GM20431 (cell line): ENCODE data around the gene MVB12A.

Experiments used
- in situ Hi-C: fragments of 300-500 bp; cut with MseI, MboI; formaldehyde crosslinking; loops from one replicate; pipeline ENCODE4 v1.15.0; 2020; ENCODE audit warnings: low sequenced_read_pairs; ENCODE audit not compliant: unreplicated experiment

Gene MVB12A

DNA sequence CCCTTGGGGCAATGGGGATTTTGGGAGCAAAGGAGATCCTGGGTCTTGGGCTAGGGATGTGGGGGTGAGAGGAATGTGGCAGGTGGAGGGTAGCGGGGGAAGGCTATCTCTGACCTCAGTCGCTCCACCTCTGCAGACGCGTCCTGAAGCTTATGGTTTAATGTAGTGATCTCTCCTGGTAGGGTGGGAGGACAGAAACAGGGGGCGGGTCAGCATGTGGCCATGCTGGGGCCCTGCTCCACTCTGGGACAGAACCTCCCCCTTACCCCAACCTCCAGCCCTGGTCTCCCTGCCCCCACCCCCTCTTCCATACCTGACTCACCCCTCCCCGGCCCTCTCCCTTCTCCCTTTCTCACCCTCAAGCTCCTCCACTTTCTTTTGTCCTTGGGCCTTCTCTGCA lies 15.8 kb upstream of the MVB12A start:
- in situ Hi-C loops: no loop called here

DNA sequence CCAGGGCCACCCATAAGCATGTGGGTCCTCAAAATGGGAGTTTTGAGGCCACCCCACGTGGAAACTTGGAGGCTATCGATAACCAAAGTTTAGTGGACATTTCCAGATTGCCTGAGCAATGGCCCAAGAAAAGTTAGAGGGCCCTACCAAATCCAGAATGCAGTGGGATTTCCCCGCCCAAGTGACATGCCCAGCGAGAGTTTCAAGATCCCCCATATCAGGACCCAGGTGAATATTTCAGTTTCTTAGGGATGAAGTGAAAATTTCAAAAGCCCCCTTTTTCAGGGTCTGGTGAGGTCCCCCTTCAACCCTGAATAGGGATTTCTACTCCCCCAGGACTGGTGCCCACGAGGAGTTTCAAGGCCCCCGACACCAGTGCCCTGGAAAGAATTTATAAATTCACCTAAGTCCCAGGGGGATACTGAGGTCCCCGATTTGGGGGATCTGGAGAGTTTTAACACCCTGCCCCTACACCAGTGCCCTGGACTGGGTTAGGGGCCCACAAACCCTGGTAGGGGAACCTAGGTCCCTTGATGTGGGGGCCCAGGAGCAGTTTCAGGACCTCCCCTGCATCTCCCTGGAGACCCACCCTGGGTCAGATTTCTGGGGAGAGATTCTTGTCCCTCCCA lies 15.1 kb upstream of the MVB12A start:
- in situ Hi-C loops: no loop called here

DNA sequence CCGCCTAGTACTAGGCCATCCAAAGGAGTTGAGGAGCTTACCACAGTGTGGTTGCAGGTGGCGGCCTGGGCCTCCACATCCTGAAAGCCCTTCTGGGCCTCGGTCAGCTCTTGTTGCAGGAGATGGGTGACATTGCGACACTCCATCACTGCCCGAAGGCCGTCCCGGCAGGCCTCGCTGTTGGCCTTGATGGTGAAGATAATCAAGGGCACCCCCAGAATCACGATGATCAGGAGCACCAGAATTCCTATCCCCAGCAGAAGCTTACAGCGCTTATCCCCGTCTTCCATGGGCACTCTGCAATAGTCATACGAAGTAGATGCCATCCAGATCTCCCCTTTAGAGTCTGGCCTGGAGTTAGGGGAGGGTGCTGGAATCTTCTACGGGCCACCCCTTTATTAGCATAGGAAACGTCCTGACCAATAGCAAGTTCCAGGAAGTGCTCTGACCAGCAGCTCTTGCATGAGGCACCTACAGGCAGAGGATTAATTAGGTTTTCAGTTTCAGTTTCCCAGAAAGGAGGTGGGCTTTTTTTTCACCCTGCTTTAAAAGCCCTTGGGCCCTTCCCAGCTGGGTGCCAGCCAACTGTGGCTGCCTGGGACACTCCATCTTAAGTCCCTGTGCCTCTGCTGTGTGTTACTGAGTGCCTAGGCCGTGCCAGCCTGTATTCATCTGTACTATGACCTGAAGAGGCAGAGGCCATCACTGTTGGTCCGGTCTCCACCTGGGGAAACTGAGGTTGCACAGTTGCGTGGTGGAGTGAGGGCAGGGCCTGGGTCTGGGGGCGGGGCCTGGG lies 14.4 kb upstream of the MVB12A start, which contains the start of gene BST2:
BST2 (minus strand) TSS at position 381 of the 796 bp plus-strand sequence; CDS start at position 326, 55 bp downstream.
- in situ Hi-C loops: no loop called here

DNA sequence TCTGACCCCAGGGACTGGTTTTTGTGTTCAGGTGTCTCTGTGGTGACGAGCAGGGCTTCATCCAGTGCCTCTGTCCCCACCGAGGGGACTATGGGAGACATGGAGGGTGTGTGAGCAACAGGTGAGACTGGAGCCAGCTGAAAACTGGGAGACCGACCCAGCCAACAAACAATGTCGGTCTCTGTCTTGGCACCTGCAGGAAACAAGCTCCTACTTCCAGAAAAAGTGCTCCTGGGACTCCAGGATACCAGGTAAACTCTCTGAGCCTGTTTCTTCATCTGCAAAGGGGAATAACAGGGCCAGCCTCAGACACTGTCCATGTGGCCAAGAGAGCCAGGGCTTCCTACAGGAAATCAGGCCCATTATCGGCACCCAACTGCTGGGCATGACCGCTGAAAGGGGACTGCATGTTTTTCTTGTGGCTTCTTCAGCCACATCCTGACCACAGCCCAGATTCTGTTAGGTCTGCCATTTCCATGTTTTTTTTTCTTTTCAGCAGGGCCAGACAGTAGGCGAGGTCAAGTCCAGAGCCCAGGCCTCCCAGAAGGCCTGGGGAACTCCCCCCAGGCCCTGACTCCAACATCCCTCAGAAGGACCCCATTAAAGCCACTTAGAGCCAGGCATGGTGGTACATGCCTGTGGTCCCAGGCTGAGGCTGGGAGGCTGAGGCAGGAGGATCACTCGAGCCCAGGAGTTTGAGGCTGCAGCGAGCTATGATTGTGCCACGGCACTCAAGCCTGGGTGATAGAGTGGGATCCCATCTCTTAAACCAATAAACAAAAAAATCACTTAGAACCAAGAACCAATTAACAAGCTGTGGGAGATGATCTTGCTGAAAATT lies 13.6 kb upstream of the MVB12A start:
- in situ Hi-C loops: no loop called here

DNA sequence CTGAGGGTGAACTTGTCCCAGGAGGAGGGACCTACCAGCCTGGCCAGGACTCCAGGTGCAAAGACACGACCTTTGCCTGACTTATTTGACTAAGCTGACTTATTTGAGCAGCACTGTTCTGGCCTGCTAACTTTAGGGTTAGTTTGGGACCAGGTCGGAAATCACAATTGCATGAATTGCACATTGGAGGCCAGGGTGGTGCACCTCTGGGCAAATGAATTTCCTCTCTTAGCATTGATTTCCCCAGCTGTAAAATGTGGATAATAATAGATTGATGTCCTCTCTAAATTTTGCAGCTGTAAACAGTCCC lies 13.0 kb upstream of the MVB12A start:
- in situ Hi-C loops: no loop called here

DNA sequence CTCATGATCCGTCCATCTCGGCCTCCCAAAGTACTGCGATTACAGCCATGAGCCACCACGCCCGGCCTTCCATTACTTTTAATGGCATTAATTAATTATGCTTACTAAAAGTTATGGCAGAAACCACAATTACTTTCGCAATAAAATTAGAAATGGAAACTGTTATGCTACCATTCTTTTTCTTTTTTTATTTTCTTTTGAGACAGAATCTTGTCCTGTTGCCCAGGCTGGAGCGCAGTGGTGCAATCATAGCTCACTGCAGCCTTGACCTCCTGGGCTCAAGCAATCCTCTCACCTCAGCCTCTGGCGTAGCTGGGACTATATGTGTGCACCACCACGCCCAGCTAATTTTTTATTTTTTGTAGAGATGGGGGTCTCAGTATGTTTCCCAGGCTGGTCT lies 9.9 kb upstream of the MVB12A start:
- in situ Hi-C loops: no loop called here

DNA sequence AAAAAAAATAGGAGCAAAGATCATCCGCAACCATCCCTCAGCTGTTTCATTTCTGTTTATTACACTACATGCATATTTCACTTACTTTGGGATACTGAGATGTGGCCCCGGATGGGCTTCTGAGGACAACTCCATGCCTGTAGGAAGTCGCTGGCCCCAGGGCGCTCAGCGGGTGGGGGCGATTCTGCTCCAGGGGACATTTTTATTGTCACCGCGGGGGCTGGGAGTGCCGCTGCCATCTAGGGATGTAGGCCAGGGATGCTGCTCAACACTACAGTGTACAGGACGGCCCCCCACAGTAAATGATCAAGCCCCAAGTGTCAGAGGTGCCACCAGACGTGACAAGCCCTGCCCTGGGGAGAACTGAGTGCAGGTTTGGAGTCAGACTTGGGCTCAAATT lies 8.0 kb upstream of the MVB12A start:
- in situ Hi-C loops: no loop called here

DNA sequence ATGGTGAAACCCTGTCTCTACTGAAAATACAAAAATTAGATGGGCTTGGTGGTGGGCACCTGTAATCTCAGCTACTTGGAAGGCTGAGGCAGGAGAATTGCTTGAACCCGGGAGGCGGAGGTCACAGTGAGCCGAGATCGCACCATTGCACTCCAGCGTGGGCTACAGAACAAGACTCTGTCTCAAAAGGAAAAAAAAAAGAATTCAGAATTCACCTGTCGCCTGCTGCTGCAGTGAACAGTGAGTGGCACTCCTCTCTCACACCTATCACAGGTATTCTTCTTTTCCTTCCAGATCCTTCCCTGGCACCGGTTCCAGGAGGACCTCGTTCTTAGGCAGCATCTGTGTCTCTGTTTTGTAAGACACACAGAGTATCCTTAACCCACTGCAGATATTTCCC lies 5.8 kb upstream of the MVB12A start:
- in situ Hi-C loops: no loop called here

DNA sequence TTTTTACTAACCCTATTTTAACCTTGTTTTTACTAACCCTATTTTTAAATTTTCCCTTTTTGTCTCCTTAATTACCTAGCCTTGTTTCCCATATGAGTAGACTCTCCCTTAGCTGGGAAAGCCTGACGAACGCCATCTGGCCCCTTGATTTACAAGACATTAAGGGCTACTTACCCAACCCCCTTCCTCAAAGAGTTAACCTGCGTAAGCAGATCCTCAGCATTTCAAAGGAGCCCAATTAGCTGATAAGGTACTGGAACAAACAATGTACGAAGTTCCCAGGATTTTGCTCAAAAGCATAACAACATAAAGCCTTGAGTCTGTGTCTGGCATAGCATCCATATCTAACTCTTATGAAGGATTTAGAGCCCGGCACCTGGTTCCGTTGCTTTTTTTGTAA lies 4.7 kb upstream of the MVB12A start:
- in situ Hi-C loops: no loop called here

DNA sequence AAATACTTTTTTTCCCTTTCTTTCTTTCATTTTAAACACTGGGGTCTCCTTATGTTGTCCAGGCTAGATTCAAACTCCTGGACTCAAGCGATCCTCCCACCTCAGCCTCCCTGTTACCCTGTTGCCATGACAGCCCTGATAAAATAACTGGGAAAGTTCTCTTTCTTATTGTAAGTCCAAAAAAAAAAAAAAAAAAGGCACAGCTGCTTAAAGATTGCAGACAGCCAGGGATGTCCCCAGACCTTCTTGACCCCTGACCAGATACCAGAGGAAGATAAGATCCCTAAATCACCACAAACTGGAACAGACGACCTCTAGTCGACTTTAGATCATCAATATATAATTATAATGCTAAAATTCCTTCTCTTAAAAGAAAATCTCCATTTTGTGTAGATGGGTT lies 1.1 kb upstream of the MVB12A start:
- in situ Hi-C loops: no loop called here

DNA sequence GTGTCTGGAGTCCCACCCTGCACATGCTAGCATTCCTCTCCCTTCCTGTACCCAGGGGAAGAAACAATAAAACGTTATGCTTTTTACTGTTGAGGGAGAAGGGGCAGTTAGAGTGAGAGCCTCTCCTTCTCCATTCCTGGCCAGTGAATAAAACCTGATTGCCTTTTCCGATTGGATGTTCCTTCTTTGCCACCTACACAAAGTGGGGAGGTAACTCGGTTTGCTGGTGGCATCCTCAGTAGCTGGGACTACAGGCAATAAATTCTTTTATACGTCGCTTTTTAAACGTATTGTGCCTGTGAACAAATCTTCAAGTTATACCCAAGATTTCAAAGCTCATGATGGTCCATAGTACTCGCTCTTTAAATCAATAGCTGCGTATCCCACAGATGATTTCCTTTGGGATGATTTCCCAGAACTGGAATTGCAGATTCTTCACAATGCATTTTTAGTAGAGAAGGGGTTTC lies 660 bp upstream of the MVB12A start:
- in situ Hi-C loops: no loop called here

DNA sequence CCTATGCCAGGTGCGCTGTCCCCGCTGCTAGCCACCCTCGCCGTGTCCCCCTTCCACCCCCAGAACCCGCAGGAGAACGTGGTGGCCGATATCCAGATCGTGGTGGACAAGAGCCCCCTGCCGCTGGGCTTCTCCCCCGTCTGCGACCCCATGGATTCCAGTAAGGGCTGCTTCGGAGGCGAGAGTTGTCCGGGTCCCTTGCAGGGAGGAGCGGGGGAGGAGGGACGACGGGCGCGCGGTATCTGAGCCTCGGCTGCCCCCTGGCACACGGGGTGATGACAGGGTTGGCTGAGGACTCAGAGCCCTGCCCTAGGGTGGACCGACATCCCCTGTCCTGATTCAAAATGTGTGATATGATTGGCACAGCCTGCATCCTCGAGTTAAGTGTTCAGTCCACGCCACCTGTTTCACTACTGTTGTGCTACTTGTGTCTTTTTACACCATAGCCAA lies 653 bp downstream of the MVB12A start:
- in situ Hi-C loops: no loop called here

DNA sequence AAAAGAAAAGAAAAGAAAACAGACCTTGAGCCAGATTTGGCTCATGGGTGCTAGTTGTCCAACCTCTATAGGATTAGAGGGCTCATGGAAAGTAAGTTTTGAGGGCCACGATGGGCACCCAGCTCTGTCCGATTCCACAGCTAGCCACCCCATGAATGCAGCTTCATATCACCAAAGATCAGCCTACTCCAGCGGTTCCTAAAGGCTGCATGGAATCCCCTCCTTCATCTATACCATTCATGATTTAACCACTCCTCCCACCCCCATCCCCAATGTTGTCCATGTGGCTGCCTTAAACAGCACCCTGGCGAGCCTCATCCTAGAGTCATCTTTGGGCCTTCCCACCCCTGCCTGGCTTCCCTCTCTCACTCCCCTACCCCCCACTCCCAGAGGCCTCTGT lies 2.1 kb downstream of the MVB12A start:
- in situ Hi-C loops: no loop called here

DNA sequence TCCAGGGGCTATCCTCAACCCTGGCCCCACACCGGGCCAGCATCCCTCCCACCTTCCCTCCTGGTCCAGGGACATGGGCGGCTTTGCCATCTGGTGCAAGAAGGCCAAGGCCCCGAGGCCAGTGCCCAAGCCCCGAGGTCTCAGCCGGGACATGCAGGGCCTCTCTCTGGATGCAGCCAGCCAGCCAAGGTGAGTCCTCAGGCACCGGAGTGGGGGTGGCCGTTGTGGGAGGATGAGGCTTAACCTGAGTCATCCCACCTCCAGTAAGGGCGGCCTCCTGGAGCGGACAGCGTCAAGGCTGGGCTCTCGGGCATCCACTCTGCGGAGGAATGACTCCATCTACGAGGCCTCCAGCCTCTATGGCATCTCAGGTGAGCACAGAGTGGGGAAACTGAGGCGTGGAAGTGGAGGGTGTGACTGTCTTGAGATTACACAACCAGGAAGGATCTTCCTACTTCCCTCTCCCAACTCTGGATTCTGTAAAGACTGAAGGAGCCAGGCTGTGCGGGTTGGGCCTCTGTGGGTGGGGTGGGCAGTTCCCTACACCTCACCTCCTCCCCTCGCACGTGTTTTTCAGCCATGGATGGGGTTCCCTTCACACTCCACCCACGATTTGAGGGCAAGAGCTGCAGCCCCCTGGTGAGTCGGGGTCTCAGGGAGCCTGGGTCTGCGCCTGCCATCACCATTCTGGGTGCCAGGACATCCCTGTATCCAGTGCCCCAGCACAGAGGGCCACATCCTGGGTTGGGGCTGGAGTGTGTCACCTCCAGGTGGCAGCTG lies 3.8 kb downstream of the MVB12A start:
- in situ Hi-C loops: no loop called here

DNA sequence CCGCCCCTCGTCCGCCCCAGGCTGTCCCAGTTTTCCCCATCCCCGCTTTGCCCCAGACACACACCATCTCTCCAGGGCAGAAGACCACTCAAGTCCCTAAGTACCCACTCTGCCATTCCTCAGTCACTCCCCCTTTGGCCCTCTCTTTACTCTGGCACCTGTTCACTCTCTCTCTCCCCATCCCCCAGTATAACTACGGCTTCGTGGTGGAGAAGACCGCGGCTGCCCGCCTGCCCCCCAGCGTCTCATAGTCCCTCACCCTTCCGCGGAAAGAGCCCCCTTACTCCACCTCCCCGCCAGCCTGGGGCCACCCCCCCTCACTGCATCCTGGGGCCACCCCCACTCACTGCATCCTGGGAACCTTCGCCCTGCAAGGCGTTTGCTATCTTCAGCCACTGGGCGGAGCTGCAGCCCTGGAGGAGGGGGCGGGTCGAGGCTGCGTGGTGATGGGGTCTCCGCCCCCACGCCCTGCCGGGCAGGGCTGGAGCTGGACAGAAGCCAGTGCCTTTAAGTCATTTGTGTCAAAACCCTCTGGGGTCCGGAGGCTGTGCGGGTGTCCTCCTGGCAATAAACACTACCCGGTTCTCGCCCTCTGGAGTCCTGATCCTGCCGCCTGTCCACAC lies 5.0 kb downstream of the MVB12A start:
- in situ Hi-C loops: no loop called here

DNA sequence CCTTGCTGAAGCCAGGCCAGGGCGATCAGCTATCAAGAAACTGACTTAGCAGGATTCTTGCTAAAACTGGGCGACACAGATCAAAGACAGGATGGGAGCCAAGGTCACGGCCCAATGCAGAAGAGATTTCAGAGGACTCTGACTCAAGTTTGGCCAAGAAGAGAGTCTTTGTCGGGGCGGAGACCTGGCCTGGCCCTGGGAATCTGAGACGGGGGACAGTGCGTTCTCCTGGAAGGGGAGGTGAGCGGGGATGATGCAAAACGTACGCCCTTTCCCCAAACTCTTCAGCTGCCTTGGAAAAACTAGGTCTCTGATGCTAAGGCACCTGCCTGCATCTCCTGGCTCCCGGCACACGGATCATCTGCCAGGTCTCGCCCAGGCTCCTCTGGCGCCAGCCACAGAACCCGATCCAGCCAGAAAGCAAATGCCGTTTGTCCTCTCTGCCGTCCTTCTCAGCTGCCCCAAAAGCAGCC lies 9.8 kb downstream of the MVB12A start:
- in situ Hi-C loops: no loop called here

DNA sequence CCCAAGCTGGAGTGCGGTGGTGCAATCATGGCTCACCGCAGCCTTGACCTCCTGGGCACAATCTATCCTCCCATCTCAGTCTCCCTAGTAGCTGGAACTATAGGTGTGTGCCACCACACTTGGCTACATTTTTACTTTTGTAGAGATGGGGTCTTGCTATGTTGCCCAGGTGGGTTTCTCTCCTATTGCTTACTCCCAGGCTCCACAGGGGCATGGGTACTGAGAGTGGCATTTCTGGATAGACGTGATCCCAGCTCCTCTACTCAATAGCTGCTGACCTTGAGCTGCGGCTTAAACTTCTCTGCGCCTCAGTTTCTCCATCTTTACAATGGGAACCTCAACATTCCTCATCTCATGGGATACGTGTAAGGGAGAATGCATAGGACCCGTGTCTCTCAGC lies 11.6 kb downstream of the MVB12A start:
- in situ Hi-C loops: no loop called here

DNA sequence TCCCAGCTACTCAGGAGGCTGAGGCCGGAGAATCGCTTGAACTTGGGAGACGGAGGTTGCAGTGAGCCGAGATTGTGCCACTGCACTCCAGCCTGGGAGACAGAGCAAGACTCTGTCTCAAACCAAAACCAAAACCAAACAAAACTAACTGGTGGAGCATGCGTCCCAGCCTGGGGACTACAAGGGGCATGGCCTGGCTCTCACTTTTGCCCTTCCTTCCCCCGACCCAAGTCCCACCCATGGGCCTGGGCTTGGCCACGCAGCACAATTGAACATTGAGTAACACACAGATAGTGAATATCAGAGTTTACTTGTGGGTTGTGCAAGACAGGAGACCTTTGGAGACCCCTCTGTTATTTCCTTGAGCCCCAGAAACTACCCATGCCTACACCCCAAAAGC lies 15.4 kb downstream of the MVB12A start:
- in situ Hi-C loops: no loop called here

DNA sequence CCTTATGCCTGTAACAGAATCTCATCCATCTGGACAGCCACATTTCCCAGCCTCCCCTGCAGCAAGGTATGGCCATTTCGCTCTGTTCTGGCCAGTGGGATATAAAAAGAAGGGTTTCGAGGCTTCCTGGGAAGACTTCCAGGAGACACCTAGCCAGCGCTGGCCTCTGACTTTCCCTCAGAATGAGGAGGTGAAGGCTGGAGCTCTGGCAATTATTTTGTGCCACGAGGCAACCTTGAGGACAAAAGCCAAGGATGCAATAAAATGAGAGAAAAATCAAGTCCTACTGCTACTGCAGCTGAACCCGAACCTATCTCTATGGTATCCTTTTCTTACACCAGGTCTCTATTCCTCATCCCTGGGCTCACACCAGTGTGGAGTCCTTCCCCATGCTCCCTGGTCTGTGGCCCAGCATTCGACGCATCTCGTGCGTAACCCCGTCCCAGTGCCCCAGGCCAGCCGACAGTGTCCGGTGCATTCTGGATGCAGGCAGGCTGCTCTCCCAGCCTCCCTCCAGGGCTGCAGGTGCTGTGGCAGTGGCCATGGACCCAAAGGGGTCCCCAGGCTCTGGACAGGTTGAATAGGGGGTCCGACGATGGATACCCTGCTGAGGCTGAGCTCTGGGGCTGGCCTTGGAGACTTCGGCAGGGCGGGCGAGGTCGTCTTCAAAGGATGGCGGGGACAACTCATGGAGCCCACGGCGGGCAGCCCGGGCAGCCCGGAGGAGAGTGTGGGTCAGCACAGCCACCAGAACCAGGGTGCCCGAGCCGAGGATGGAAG lies 16.4 kb downstream of the MVB12A start:
- in situ Hi-C loops: no loop called here
